ENCODE data around the gene HPSE2.

GRCh38 chr10:98510412-98510995 is 725.1 kb downstream of the HPSE2 start:
- TF ChIP-seq POLR2A (IDR thresholded peaks at IDR 0.05; ENCODE audit: low read depth, low read length): no peak
- TF ChIP-seq PAX5 (IDR thresholded peaks at IDR 0.05; ENCODE audit: insufficient read depth, low read length, severe bottlenecking): no peak

Data from GM12891 (cell line).